ENCODE data around the gene ADH7.
"Not testable (repeated sequence)": the region's sequence is repeated elsewhere in the genome, so short reads cannot be mapped to it uniquely, and the experiment has no call there.

ADH7 gene

GRCh38 chr4:99435154-99435553 lies at the start of gene ADH7:
Gene ADH7 (minus strand): TSS chr4:99435342. CDS start chr4:99435233, 109 bp downstream.
- no peak for FAIRE-seq

- FAIRE-seq, result no peak
These were observed 48.5 kb upstream of the ADH7 start for GRCh38 chr4:99483636-99484035.

GRCh38 chr4:99473131-99473530 lies 38.0 kb upstream of the ADH7 start:
- FAIRE-seq, result no peak

GRCh38 chr4:99471896-99472295 lies 36.8 kb upstream of the ADH7 start:
- no peak for FAIRE-seq

GRCh38 chr4:99471349-99471748 lies 36.2 kb upstream of the ADH7 start:
- FAIRE-seq, result no peak

GRCh38 chr4:99468889-99469288 lies 33.7 kb upstream of the ADH7 start:
- no peak for FAIRE-seq

- FAIRE-seq, result no peak
These were observed 32.7 kb upstream of the ADH7 start for GRCh38 chr4:99467887-99468286.

GRCh38 chr4:99463566-99463965 lies 28.4 kb upstream of the ADH7 start:
- no peak for FAIRE-seq

- FAIRE-seq, result peak; percentile 98
These were observed 27.8 kb upstream of the ADH7 start for GRCh38 chr4:99462875-99463464.

- FAIRE-seq, result no peak
These were observed 26.7 kb upstream of the ADH7 start for GRCh38 chr4:99461623-99462401.

GRCh38 chr4:99459546-99460042 lies 24.5 kb upstream of the ADH7 start:
- no peak for FAIRE-seq

GRCh38 chr4:99458911-99459447 lies 23.8 kb upstream of the ADH7 start:
- no peak for FAIRE-seq

GRCh38 chr4:99457676-99458075 lies 22.5 kb upstream of the ADH7 start:
- no peak for FAIRE-seq

GRCh38 chr4:99457270-99457669 lies 22.1 kb upstream of the ADH7 start:
- no peak for FAIRE-seq

- FAIRE-seq, result no peak
These were observed 12.4 kb upstream of the ADH7 start for GRCh38 chr4:99447513-99447912.

- FAIRE-seq, result peak; percentile 47
These were observed 11.9 kb upstream of the ADH7 start for GRCh38 chr4:99447079-99447478.

GRCh38 chr4:99438405-99438780 lies 3.3 kb upstream of the ADH7 start:
- FAIRE-seq, result no peak

- FAIRE-seq, result no peak
These were observed 2.7 kb upstream of the ADH7 start for GRCh38 chr4:99437723-99438404.

GRCh38 chr4:99436976-99437722 lies 2.0 kb upstream of the ADH7 start:
- FAIRE-seq, result no peak

GRCh38 chr4:99436462-99436861 lies 1.3 kb upstream of the ADH7 start:
- no peak for FAIRE-seq

- no peak for FAIRE-seq
These were observed 5.0 kb downstream of the ADH7 start for GRCh38 chr4:99430106-99430505.

- FAIRE-seq, result no peak
These were observed 18.0 kb downstream of the ADH7 start for GRCh38 chr4:99417125-99417524.

- not testable (repeated sequence) for FAIRE-seq
These were observed 19.4 kb downstream of the ADH7 start for GRCh38 chr4:99415762-99416161.
